ENCODE results near the gene TMED3. TPM values are rescaled to one million over a fixed set of nuclear protein-coding genes. Genes with fewer than 3 reads are reported as not detected.

The TMED3 gene
- total RNA-seq, 1 experiment from 2014 or later = 137 TPM

GRCh38 chr15:79290642-79291275 lies 20.2 kb upstream of the TMED3 start:
- Histone ChIP-seq H3K36me3 (ENCODE audit: control insufficient read depth, insufficient read depth, low read length) (no peaks in the 10 kb centered on the region), H3K4me1 (ENCODE audit: control insufficient read depth, insufficient read depth, low read length) (no peaks in the 10 kb centered on the region), H3K27me3 (ENCODE audit: control insufficient read depth, insufficient read depth, low read length) (peaks cover 32% of the 10 kb centered on the region), H3K9me3 (ENCODE audit: control insufficient read depth, insufficient read depth, low read depth, low read length) (no peaks in the 10 kb centered on the region), H3K27ac (ENCODE audit: low read length) (no peak overlapping the region), H3K4me3 (ENCODE audit: low read depth in 2 of 2, low read length in 2 of 2) (no peak overlapping the region)
- POLR2A ChIA-PET = interaction anchor here (0.6 to 0.7 kb wide), 2 partner anchors 9 to 67 kb away, joined by 3 to 8 read pairs; no protein-coding TSS in a partner anchor
- intact Hi-C loops (cut with micrococcal nuclease; ENCODE audit: unreplicated experiment) (no loop called here), in situ Hi-C loops (cut with HindIII; ENCODE audit: low pct_unique_long_range_greater_than_20kb, low sequenced_read_pairs) (no loop called here)
- CTCF ChIA-PET = no interaction called here
- DNase-seq (ENCODE audit: low read depth, low spot score) (no peak), ATAC-seq (no peak)
- BruUV-seq (replicated peaks) = no TSS peak
- TF ChIP-seq POLR2AphosphoS5 (IDR thresholded peaks at IDR 0.05; ENCODE audit: low read depth, low read length) (no peak), SIN3A (IDR thresholded peaks at IDR 0.05; ENCODE audit: borderline replicate concordance, insufficient read depth, low read depth, low read length) (no peak), REST (IDR thresholded peaks at IDR 0.05; ENCODE audit: insufficient read depth in 1 of 2, low read depth in 2 of 2, low read length in 1 of 2) (no peak), CTCF (IDR thresholded peaks at IDR 0.05) (no peak), TCF7L2 (IDR thresholded peaks at IDR 0.05; ENCODE audit: low read depth, low read length) (no peak)

- no peak for TF ChIP-seq REST (IDR thresholded peaks at IDR 0.05; ENCODE audit: insufficient read depth in 1 of 2, low read depth in 2 of 2, low read length in 1 of 2)
- no peak for TF ChIP-seq POLR2AphosphoS5 (IDR thresholded peaks at IDR 0.05; ENCODE audit: low read depth, low read length)
- no peak for TF ChIP-seq TCF7L2 (IDR thresholded peaks at IDR 0.05; ENCODE audit: low read depth, low read length)
- TF ChIP-seq SIN3A (IDR thresholded peaks at IDR 0.05; ENCODE audit: borderline replicate concordance, insufficient read depth, low read depth, low read length) = no peak
- no peak for TF ChIP-seq CTCF (IDR thresholded peaks at IDR 0.05)
- no peaks in the 10 kb centered on the region for H3K4me1 ChIP-seq (ENCODE audit: control insufficient read depth, insufficient read depth, low read length)
- intact Hi-C loops (cut with micrococcal nuclease; ENCODE audit: unreplicated experiment) = no loop called here
- H3K27ac ChIP-seq (ENCODE audit: low read length) = no peak overlapping the region
- peaks cover 42% of the 10 kb centered on the region for H3K27me3 ChIP-seq (ENCODE audit: control insufficient read depth, insufficient read depth, low read length)
- DNase-seq (ENCODE audit: low read depth, low spot score) = no peak
- ChIA-PET CTCF (no interaction called here), POLR2A (no interaction called here)
- H3K4me3 ChIP-seq (ENCODE audit: low read depth in 2 of 2, low read length in 2 of 2) = no peak overlapping the region
- no peak for ATAC-seq
- H3K36me3 ChIP-seq (ENCODE audit: control insufficient read depth, insufficient read depth, low read length) = no peaks in the 10 kb centered on the region
- no peaks in the 10 kb centered on the region for H3K9me3 ChIP-seq (ENCODE audit: control insufficient read depth, insufficient read depth, low read depth, low read length)
- in situ Hi-C loops (cut with HindIII; ENCODE audit: low pct_unique_long_range_greater_than_20kb, low sequenced_read_pairs) = no loop called here
- no TSS peak for BruUV-seq (replicated peaks)
Measured at GRCh38 chr15:79292011-79292410, 18.9 kb upstream of the TMED3 start.
